Bronchial epithelial cell (primary cell): ENCODE data around the gene RPS6KA2. TPM values are rescaled to one million over a fixed set of nuclear protein-coding genes. Genes with fewer than 3 reads are reported as not detected.

Experiments used
- DNase-seq: peaks from one replicate; pipeline ENCODE4 v3.0.0-alpha.2; 2010; ENCODE audit warnings: low read depth
- FAIRE-seq: peaks from 2 replicates; lab custom pipeline; 2011; peaks lifted over from hg19 to GRCh38; lab: Jason Lieb, UNC
- H3K27me3 ChIP-seq: 2 replicates; pipeline ENCODE4 v1.5.1; 2011; ENCODE audit warnings: low read length; ENCODE audit not compliant: control insufficient read depth, insufficient read depth
- H3K36me3 ChIP-seq: 2 replicates; pipeline ENCODE4 v1.5.1; 2011; ENCODE audit warnings: low read length; ENCODE audit not compliant: control insufficient read depth, insufficient read depth
- H3K4me3 ChIP-seq: 2 replicates; pipeline ENCODE4 v1.5.1; 2011; ENCODE audit warnings: mild to moderate bottlenecking, low read depth, low read length, control low read depth
- total RNA-seq: library from RNA; depleted of rRNA; stranded (reverse); fragments of >200 nt; gene quantifications from 2 replicates; pipeline ENCODE4 v1.2.1, GENCODE V29; 2014
- TF ChIP-seq, protein P1 (sequence below): IDR thresholded peaks from 2 replicates; pipeline ENCODE4 v1.5.1; 2011; ENCODE audit warnings: mild to moderate bottlenecking, moderate library complexity, low read length, control low read depth, inconsistent platforms; ENCODE audit not compliant: insufficient read depth, severe bottlenecking

The RPS6KA2 gene
- total RNA-seq, 1 donor from 2014 or later, result 42.6 TPM

DNA sequence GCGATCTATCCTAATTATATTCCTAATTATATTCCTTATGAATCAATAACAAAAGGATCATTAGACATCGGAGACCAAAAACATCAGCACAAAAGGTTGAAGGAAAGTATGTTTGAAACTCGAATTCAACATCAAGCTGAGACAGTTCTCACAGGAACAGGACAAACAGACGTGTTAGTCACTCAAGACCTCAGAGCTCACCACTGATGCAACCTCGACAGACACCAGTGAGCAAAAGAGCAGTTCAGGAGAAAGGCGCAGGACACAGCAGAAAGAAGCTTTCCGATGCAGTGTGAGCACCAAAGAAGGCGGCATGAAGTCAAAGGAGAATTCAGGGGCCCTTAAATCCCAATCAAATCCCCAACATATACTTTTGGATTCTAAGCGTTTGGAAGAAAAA, 34.2 kb downstream of the RPS6KA2 start:
- peak; percentile 33 for DNase-seq

GRCh38 chr6:166591961-166592520, 35.0 kb downstream of the RPS6KA2 start:
- FAIRE-seq, result no peak
- TF ChIP-seq, protein P1, sequence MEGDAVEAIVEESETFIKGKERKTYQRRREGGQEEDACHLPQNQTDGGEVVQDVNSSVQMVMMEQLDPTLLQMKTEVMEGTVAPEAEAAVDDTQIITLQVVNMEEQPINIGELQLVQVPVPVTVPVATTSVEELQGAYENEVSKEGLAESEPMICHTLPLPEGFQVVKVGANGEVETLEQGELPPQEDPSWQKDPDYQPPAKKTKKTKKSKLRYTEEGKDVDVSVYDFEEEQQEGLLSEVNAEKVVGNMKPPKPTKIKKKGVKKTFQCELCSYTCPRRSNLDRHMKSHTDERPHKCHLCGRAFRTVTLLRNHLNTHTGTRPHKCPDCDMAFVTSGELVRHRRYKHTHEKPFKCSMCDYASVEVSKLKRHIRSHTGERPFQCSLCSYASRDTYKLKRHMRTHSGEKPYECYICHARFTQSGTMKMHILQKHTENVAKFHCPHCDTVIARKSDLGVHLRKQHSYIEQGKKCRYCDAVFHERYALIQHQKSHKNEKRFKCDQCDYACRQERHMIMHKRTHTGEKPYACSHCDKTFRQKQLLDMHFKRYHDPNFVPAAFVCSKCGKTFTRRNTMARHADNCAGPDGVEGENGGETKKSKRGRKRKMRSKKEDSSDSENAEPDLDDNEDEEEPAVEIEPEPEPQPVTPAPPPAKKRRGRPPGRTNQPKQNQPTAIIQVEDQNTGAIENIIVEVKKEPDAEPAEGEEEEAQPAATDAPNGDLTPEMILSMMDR, result no peak
- DNase-seq, result no peak
- no peaks in the 10 kb centered on the region for H3K36me3 ChIP-seq
- no peak overlapping the region for H3K4me3 ChIP-seq
- H3K27me3 ChIP-seq, result no peaks in the 10 kb centered on the region

More for the DNA sequence above, 34.2 kb downstream of the RPS6KA2 start:
- Histone ChIP-seq H3K36me3 (no peaks in the 10 kb centered on the region), H3K27me3 (no peaks in the 10 kb centered on the region), H3K4me3 (no peak overlapping the region)
- FAIRE-seq, result no peak
- TF ChIP-seq, protein P1, result no peak

DNA sequence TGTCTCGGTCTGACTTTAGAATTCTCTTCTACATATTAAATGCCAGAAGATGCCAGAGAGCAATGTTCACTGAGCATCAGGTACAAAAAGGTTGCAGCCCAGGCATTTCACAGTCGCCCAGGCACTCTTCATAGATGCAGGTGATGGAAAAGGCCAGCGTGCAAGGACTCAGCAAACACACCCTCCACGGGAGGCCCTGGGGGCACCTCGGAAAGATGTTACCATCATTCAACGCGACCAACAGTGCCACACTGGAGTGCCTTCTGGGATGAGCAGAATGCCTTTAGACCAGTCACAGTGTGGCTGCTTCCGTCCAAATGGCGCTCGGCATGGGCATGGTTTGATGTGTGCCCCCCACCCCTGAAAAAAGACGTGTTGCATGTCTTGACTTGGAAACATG, 36.0 kb downstream of the RPS6KA2 start:
- no peak for DNase-seq

DNA sequence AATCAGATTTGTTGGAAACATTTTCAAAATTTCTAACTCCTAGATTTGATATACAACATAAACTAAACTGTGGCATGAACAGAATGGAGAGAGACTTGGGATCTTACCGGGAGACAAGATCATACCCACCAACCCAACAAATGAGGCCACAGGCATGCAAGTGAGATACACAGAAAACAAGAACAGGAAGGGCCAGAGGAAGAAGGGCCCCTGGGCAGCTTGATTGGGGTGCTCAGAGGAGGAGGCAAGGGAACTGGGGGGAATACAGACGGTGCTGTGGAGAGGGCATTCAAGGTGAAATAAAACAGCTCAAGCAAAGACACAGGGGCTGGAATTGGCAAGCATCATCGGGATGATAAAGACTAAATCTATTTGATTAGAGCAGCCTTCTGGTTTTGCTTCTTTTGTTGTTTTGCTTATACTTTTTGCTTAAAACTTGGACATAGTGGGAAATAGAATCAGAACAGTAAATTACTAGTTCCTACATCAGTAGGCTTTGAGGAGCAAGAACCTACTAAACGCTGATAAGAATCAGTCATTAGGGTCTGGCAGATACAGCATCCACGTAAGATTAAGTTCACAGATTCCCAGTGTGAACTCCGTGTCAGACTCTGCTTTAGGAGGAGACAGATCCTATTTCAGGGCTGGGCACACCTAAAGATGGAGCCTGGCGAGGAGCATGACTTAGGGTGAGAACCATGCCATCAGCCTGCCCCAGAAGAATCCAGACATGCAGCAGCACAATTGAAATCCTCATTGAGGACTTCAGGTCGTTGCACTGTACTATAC, 37.1 kb downstream of the RPS6KA2 start:
- TF ChIP-seq, protein P1, result no peak
- no peak for FAIRE-seq
- Histone ChIP-seq H3K4me3 (no peak overlapping the region), H3K27me3 (no peaks in the 10 kb centered on the region), H3K36me3 (no peaks in the 10 kb centered on the region)
- no peak for DNase-seq

More for the DNA sequence above, 36.0 kb downstream of the RPS6KA2 start:
- Histone ChIP-seq H3K27me3 (no peaks in the 10 kb centered on the region), H3K36me3 (no peaks in the 10 kb centered on the region), H3K4me3 (no peak overlapping the region)
- FAIRE-seq, result no peak
- TF ChIP-seq, protein P1, result no peak

- H3K36me3 ChIP-seq, result no peaks in the 10 kb centered on the region
- H3K4me3 ChIP-seq, result no peak overlapping the region
- H3K27me3 ChIP-seq, result no peaks in the 10 kb centered on the region
- DNase-seq, result no peak
- FAIRE-seq, result no peak
- TF ChIP-seq, protein P1, result no peak
Measured at GRCh38 chr6:166589337-166589731, 37.7 kb downstream of the RPS6KA2 start.
